HL-60 (cell line): ENCODE results near the gene IMPG2.

Experiments
- CTCF ChIP-seq: IDR thresholded peaks from one replicate; pipeline ENCODE4 v1.5.1; 2011; ENCODE audit warnings: low read length, control low read depth, inconsistent platforms; ENCODE audit not compliant: insufficient read depth
- GABPA ChIP-seq: IDR thresholded peaks from 2 replicates; pipeline ENCODE4 v1.6.1; 2012; ENCODE audit warnings: low read depth
- POLR2AphosphoS5 ChIP-seq: IDR thresholded peaks from 2 replicates; pipeline ENCODE4 v1.6.1; 2012; ENCODE audit warnings: low read depth

GRCh38 chr3:101179637-101180036 is 140.7 kb downstream of the IMPG2 start:
- no peak for TF ChIP-seq CTCF
- no peak for TF ChIP-seq POLR2AphosphoS5
- no peak for TF ChIP-seq GABPA
